H1 (cell line): ENCODE results near the gene TLE3. TPM values are rescaled to one million over a fixed set of nuclear protein-coding genes. Genes with fewer than 3 reads are reported as not detected.

ENCODE experiments used
- CTCF ChIA-PET: fragments of 300-600 bp; sonication (Branson Sonifier 250); formaldehyde crosslinking; loops from one replicate; lab custom pipeline; 2021; ENCODE audit not compliant: partially characterized antibody; lab: Charles Lee
- POLR2A ChIA-PET: fragments of 300-600 bp; sonication (Branson Sonifier 250); formaldehyde crosslinking; loops from one replicate; lab custom pipeline; 2021; ENCODE audit warnings: inconsistent platforms; ENCODE audit not compliant: partially characterized antibody; lab: Charles Lee
- DNase-seq, 2 experiments: peaks; one replicate each; pipeline versions ENCODE4 v3.0.0 to v3.0.0-alpha.2; 2010 to 2022; ENCODE audit warnings: low spot score in 2 of 2, low read depth in 1 of 2, mixed read lengths in 1 of 2
- FAIRE-seq: peaks from 2 replicates; lab custom pipeline; 2011; peaks lifted over from hg19 to GRCh38; lab: Jason Lieb, UNC
- H2AFZ ChIP-seq: 2 replicates; pipeline ENCODE4 v1.8.1; 2012; ENCODE audit warnings: low read length, inconsistent platforms
- H2AK5ac ChIP-seq: 2 replicates; pipeline ENCODE4 v1.6.1; 2013; ENCODE audit warnings: low read depth, low read length
- H2BK120ac ChIP-seq: replicated peaks from 2 replicates; pipeline ENCODE3; 2013; ENCODE audit warnings: low read depth, low read length, inconsistent platforms
- H2BK12ac ChIP-seq: 2 replicates; pipeline ENCODE4 v1.6.1; 2013; ENCODE audit warnings: low read depth, low read length
- H2BK15ac ChIP-seq: 2 replicates; pipeline ENCODE4 v1.6.1; 2013; ENCODE audit warnings: low read length
- H2BK20ac ChIP-seq: 2 replicates; pipeline ENCODE4 v1.6.1; 2013; ENCODE audit warnings: low read length
- H2BK5ac ChIP-seq: 2 replicates; pipeline ENCODE4 v1.6.1; 2013; ENCODE audit warnings: low read depth, low read length
- H3K14ac ChIP-seq: 2 replicates; pipeline ENCODE4 v1.6.1; 2013; ENCODE audit warnings: inconsistent platforms; ENCODE audit not compliant: insufficient read length
- H3K18ac ChIP-seq: 2 replicates; pipeline ENCODE4 v1.6.1; 2013; ENCODE audit warnings: low read length; ENCODE audit errors: extremely low read depth
- H3K23ac ChIP-seq: 2 replicates; pipeline ENCODE4 v1.6.1; 2013; ENCODE audit warnings: inconsistent platforms; ENCODE audit not compliant: insufficient read length
- H3K23me2 ChIP-seq: 2 replicates; pipeline ENCODE4 v1.6.1; 2013; ENCODE audit warnings: low read depth, low read length
- H3K27ac ChIP-seq: 2 replicates; pipeline ENCODE4 v1.6.1; 2011; ENCODE audit warnings: low read depth, low read length, inconsistent platforms
- H3K27me3 ChIP-seq, 4 experiments: replicated peaks in 1 of 4; 1 replicate in 1 of 4; 2 replicates in 3 of 4; pipeline versions ENCODE4 v1.6.1 to v1.8.1; 2011 to 2013; ENCODE audit warnings: low read length in 3 of 4, mild to moderate bottlenecking in 3 of 4, inconsistent platforms in 2 of 4, mixed read lengths in 2 of 4, moderate library complexity in 1 of 4; ENCODE audit not compliant: control insufficient read depth in 3 of 4, insufficient read depth in 3 of 4; ENCODE audit errors: extremely low read depth in 1 of 4
- H3K36me3 ChIP-seq, 4 experiments: 2 replicates each; pipeline versions ENCODE4 v1.6.1 to v1.8.1; 2011 to 2013; ENCODE audit warnings: mild to moderate bottlenecking in 4 of 4, low read length in 3 of 4, moderate library complexity in 2 of 4, control low read depth in 1 of 4, inconsistent platforms in 1 of 4; ENCODE audit not compliant: insufficient read depth in 4 of 4, control insufficient read depth in 2 of 4
- H3K4ac ChIP-seq: replicated peaks from 2 replicates; pipeline ENCODE3; 2013; ENCODE audit warnings: low read length, low read depth, mixed read lengths, inconsistent platforms; ENCODE audit not compliant: insufficient read length
- H3K4me1 ChIP-seq, 4 experiments: replicated peaks in 1 of 4; 1 replicate in 1 of 4; 2 replicates in 3 of 4; pipeline versions ENCODE4 v1.6.1 to v1.8.1; 2011 to 2013; ENCODE audit warnings: low read length in 3 of 4, inconsistent platforms in 2 of 4, mixed read lengths in 1 of 4; ENCODE audit not compliant: insufficient read depth in 4 of 4, control insufficient read depth in 3 of 4
- H3K4me2 ChIP-seq, 2 experiments: 2 replicates each; pipeline versions ENCODE4 v1.6.1 to v1.8.1; 2011 to 2013; ENCODE audit warnings: low read depth in 2 of 2, low read length in 2 of 2, control low read depth in 1 of 2, inconsistent platforms in 1 of 2, mild to moderate bottlenecking in 1 of 2; ENCODE audit not compliant: insufficient read depth in 1 of 2
- H3K4me3 ChIP-seq, 4 experiments: fragments of 200-600, 300-600 bp in 1 of 4; sonication (generic), shearing (Covaris generic), sonication (Bioruptor Twin) in 1 of 4; 2 replicates each; pipeline versions ENCODE4 v1.5.1 to v1.8.1; 2011 to 2016; ENCODE audit warnings: low read length in 4 of 4, low read depth in 3 of 4, control low read depth in 2 of 4, inconsistent platforms in 2 of 4, mild to moderate bottlenecking in 2 of 4, mixed read lengths in 1 of 4, moderate library complexity in 1 of 4; ENCODE audit not compliant: insufficient read depth in 2 of 4; ENCODE audit errors: extremely low read depth in 1 of 4
- H3K56ac ChIP-seq: replicated peaks from 2 replicates; pipeline ENCODE3; 2013; ENCODE audit warnings: low read depth, mild to moderate bottlenecking, mixed read lengths, low read length, inconsistent platforms; ENCODE audit not compliant: insufficient read length
- H3K79me1 ChIP-seq: 2 replicates; pipeline ENCODE4 v1.6.1; 2013; ENCODE audit warnings: low read depth, low read length, control low read depth
- H3K79me2 ChIP-seq, 2 experiments: 2 replicates each; pipeline versions ENCODE4 v1.6.1 to v1.8.1; 2012 to 2013; ENCODE audit warnings: low read length in 2 of 2, mild to moderate bottlenecking in 2 of 2, inconsistent platforms in 1 of 2; ENCODE audit not compliant: insufficient read depth in 2 of 2, control insufficient read depth in 1 of 2
- H3K9ac ChIP-seq, 4 experiments: replicated peaks in 1 of 4; 1 replicate in 1 of 4; 2 replicates in 3 of 4; pipeline versions ENCODE4 v1.6.1 to v1.8.1; 2011 to 2013; ENCODE audit warnings: low read depth in 3 of 4, low read length in 3 of 4, control low read depth in 2 of 4, mild to moderate bottlenecking in 2 of 4, moderate library complexity in 2 of 4, inconsistent platforms in 1 of 4; ENCODE audit errors: extremely low read depth in 1 of 4
- H3K9me3 ChIP-seq, 2 experiments: 2 replicates each; pipeline versions ENCODE4 v1.6.1 to v1.8.1; 2012 to 2013; ENCODE audit warnings: mild to moderate bottlenecking in 2 of 2, moderate library complexity in 2 of 2, control low read depth in 1 of 2, inconsistent platforms in 1 of 2, low read depth in 1 of 2, low read length in 1 of 2, mixed read lengths in 1 of 2; ENCODE audit not compliant: insufficient read depth in 2 of 2
- H4K20me1 ChIP-seq, 2 experiments: replicated peaks in 1 of 2; 2 replicates each; pipeline versions ENCODE3 to v1.8.1; 2011 to 2013; ENCODE audit warnings: inconsistent platforms in 2 of 2, low read length in 2 of 2, mild to moderate bottlenecking in 1 of 2; ENCODE audit not compliant: insufficient read depth in 2 of 2, control insufficient read depth in 1 of 2
- H4K5ac ChIP-seq: 2 replicates; pipeline ENCODE4 v1.6.1; 2013; ENCODE audit warnings: low read length, low read depth, mixed read lengths, inconsistent platforms; ENCODE audit not compliant: insufficient read length
- H4K8ac ChIP-seq: 2 replicates; pipeline ENCODE4 v1.8.0; 2013; ENCODE audit warnings: mild to moderate bottlenecking, moderate library complexity, low read length, inconsistent platforms; ENCODE audit not compliant: insufficient read depth; ENCODE audit errors: extremely low read depth
- H4K91ac ChIP-seq: replicated peaks from 2 replicates; pipeline ENCODE3; 2013; ENCODE audit warnings: low read length, mixed read lengths, inconsistent platforms; ENCODE audit not compliant: insufficient read length
- BCL11A ChIP-seq, 2 experiments: IDR thresholded peaks; one replicate each; pipeline ENCODE4 v1.6.1; 2011; ENCODE audit warnings: low read depth in 2 of 2, low read length in 2 of 2, mild to moderate bottlenecking in 2 of 2
- CBX5 ChIP-seq: fragments of 300-800, 300-1000 bp; sonication (generic); IDR thresholded peaks from 2 replicates; pipeline ENCODE4 v1.7.1; 2016; ENCODE audit warnings: antibody characterized with exemption, low read length, low read depth
- EGR1 ChIP-seq: IDR thresholded peaks from 2 replicates; pipeline ENCODE4 v1.6.1; 2011; ENCODE audit warnings: low read depth, low read length, borderline replicate concordance
- GABPA ChIP-seq: IDR thresholded peaks from 2 replicates; pipeline ENCODE4 v1.6.1; 2011; ENCODE audit warnings: mild to moderate bottlenecking, low read length, moderate library complexity, borderline replicate concordance; ENCODE audit not compliant: insufficient read depth
- KDM4A ChIP-seq: IDR thresholded peaks from one replicate; pipeline ENCODE4 v1.7.1; 2012; ENCODE audit warnings: low read depth, mild to moderate bottlenecking, moderate library complexity, low read length, inconsistent platforms; ENCODE audit not compliant: severe bottlenecking
- NRF1 ChIP-seq: IDR thresholded peaks from 2 replicates; pipeline ENCODE4 v1.6.1; 2011; ENCODE audit warnings: mild to moderate bottlenecking, low read depth, low read length, improper control_type of control experiment
- POLR2AphosphoS5 ChIP-seq: IDR thresholded peaks from 2 replicates; pipeline ENCODE4 v1.6.1; 2011; ENCODE audit warnings: low read depth, low read length
- SAP30 ChIP-seq: fragments of 300-600 bp; sonication (generic); IDR thresholded peaks from 2 replicates; pipeline ENCODE4 v1.7.1; 2012; ENCODE audit warnings: low read length, moderate library complexity, mild to moderate bottlenecking, inconsistent platforms; ENCODE audit not compliant: insufficient read depth, insufficient replicate concordance
- TAF7 ChIP-seq: optimal IDR thresholded peaks from 2 replicates; pipeline ENCODE3; 2011; ENCODE audit warnings: low read depth, mild to moderate bottlenecking, inconsistent platforms, low read length, moderate library complexity, borderline replicate concordance
- WGBS, 2 experiments: shearing (Covaris generic) in 1 of 2; methylation state at CpG; one replicate each; pipeline versions ENCODE4 v1.1.6 to v1.1.7; 2013 to 2015; ENCODE audit warnings: low lambda C conversion rate in 2 of 2, mixed read lengths in 2 of 2, inconsistent platforms in 1 of 2, low coverage in 1 of 2, missing lambda C conversion rate in 1 of 2; ENCODE audit not compliant: insufficient replicate concordance in 2 of 2, insufficient coverage in 1 of 2, insufficient read length in 1 of 2; ENCODE audit errors: extremely low coverage in 1 of 2, missing lambda C conversion rate in 1 of 2; 5-methylcytosine and 5-hydroxymethylcytosine counted together
- polyA plus RNA-seq, 7 experiments: library from polyadenylated mRNA; depleted of rRNA in 3 of 7; stranded (reverse) in 5 of 7; unstranded in 2 of 7; fragments of >200 nt in 5 of 7; fragments of 200-250 nt in 2 of 7; gene quantifications; 1 replicate in 5 of 7; 2 replicates in 1 of 7; 4 replicates in 1 of 7; pipeline versions ENCODE4 v1.2.1 to v1.2.3, GENCODE V29; 2011 to 2013; ENCODE audit warnings: missing spikeins in 2 of 7, mixed read lengths in 2 of 7
- total RNA-seq: library from RNA; stranded (reverse); fragmentation: NEBNext Ultra II Directional; extraction: Animal tissue kit (Norgen Biotek cat#: 25700); gene quantifications from 2 replicates; pipeline ENCODE4 v1.2.1, GENCODE V29; 2021
- TF ChIP-seq, protein P1 (sequence below): IDR thresholded peaks from 2 replicates; pipeline ENCODE4 v1.6.1; 2011; ENCODE audit warnings: low read depth, mild to moderate bottlenecking, low read length; ENCODE audit not compliant: insufficient read depth
- TF ChIP-seq, protein P2 (sequence below): IDR thresholded peaks from 2 replicates; pipeline ENCODE4 v1.6.1; 2012; ENCODE audit warnings: low read length, inconsistent platforms

TLE3 gene
- total and polyA plus RNA-seq, 2 of the 8 experiments (the other 6 are each of a cell fraction or from before 2014, with no cell fraction given), result 25.1 to 61.2 TPM

DNA sequence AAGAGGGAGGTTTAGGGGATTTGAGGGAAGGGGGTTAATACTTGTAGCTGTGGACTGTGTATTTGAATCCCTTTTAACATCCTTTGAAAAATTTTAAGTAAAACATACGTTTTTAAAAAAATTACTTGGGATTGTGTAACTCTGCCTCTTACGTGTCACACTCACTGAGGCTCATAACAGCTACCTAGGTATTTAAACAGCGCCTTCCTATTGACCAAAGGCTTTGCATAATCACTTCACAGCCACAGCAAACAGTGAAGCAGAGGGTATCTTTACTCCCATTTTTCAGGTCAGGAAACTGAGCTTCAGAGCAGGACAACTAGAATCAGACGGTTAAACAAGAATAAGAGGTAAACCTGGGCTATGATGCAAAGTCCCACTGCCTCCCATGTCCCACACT lies 95.9 kb downstream of the TLE3 start:
- Histone ChIP-seq H4K8ac (no peak overlapping the region), H3K9ac (no peak overlapping the region), H3K4ac (no peak overlapping the region), H4K20me1 (no peaks in the 10 kb centered on the region), H3K27ac (no peak overlapping the region), H2AK5ac (no peak overlapping the region), H3K36me3 (no peaks in the 10 kb centered on the region), H3K14ac (no peak overlapping the region), H2AFZ (no peak overlapping the region), H2BK5ac (no peak overlapping the region), H3K79me1 (no peaks in the 10 kb centered on the region), H3K4me1 (peaks cover 0 to 3% (median 0%) of the 10 kb centered on the region in 4 experiments; a peak in 1 of 7 replicates), H3K4me2 (no peak overlapping the region), H3K56ac (no peak overlapping the region), H3K23me2 (0 out of 2 replicates have a peak, but pooled peaks cover 2% of the 10 kb centered on the region), H2BK120ac (no peak overlapping the region), H4K5ac (no peak overlapping the region), H3K79me2 (no peaks in the 10 kb centered on the region), H3K23ac (no peak overlapping the region), H3K9me3 (peaks cover 6 to 9% of the 10 kb centered on the region in 2 experiments; a peak in 2 of 4 replicates), H2BK20ac (no peak overlapping the region), H2BK12ac (no peak overlapping the region), H2BK15ac (no peak overlapping the region), H3K18ac (no peak overlapping the region), H3K27me3 (no peaks in the 10 kb centered on the region), H3K4me3 (no peak overlapping the region), H4K91ac (no peak overlapping the region)
- 82% methylated on average over 4 of the region's 4 CpGs; no CpG with 5 or more reads in 1 of the 2 experiments for WGBS, 2 experiments
- CTCF ChIA-PET, result interaction anchor here (0.7 to 0.8 kb wide), 2 partner anchors 32 to 239 kb away, joined by 3 to 5 read pairs; no protein-coding TSS in a partner anchor
- no peak for FAIRE-seq
- POLR2A ChIA-PET, result no interaction called here
- DNase-seq, result no peak
- no peak for TF ChIP-seq CBX5
- no peak for TF ChIP-seq BCL11A (IDR thresholded peaks at IDR 0.05; ENCODE audit: low read depth in 2 of 2, low read length in 2 of 2)
- TF ChIP-seq NRF1, result no peak
- TF ChIP-seq, protein P1, sequence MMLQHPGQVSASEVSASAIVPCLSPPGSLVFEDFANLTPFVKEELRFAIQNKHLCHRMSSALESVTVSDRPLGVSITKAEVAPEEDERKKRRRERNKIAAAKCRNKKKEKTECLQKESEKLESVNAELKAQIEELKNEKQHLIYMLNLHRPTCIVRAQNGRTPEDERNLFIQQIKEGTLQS, result no peak
- no peak for TF ChIP-seq KDM4A
- no peak for TF ChIP-seq EGR1
- TF ChIP-seq TAF7, result no peak
- TF ChIP-seq POLR2AphosphoS5, result no peak
- TF ChIP-seq GABPA, result no peak
- TF ChIP-seq, protein P2, sequence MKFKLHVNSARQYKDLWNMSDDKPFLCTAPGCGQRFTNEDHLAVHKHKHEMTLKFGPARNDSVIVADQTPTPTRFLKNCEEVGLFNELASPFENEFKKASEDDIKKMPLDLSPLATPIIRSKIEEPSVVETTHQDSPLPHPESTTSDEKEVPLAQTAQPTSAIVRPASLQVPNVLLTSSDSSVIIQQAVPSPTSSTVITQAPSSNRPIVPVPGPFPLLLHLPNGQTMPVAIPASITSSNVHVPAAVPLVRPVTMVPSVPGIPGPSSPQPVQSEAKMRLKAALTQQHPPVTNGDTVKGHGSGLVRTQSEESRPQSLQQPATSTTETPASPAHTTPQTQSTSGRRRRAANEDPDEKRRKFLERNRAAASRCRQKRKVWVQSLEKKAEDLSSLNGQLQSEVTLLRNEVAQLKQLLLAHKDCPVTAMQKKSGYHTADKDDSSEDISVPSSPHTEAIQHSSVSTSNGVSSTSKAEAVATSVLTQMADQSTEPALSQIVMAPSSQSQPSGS, result no peak
- TF ChIP-seq SAP30, result no peak
